NCI-H1048 (cell line): Measurements from ENCODE around the gene STPG2.

Experiments used
- DNase-seq: peaks from one replicate; lab custom pipeline; 2025; lab: John Stamatoyannopoulos, UW

STPG2 gene

GRCh38 chr4:98093662-98094061, 49.6 kb downstream of the STPG2 start:
- DNase-seq = no peak

DNA sequence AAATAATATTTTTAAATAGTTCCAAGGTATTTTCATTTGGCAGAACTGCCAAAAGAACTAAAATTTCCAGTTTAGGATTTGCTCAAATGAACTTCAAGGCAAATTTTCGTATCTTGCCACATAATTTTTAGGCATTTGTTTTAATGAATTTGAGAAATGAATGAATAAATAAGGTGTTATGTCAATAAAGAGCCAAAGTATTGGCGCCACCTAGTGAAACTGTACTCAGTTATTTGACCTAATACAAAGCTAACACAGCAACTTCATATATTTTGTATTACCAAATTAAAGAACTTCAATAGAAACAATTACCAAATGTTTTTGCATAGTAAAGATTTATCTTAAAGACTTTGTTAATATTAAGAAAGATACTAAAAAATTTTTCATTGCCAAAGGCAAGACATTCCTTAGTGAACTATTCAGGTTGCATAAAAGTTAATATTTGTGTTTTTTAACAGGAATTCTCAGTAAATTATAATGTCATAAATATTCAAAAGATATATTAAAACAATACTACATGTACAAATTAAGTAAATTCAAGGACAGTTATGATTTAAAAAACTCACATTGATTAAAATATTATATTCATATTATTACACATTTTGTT, 50.3 kb downstream of the STPG2 start:
- no peak for DNase-seq

DNA sequence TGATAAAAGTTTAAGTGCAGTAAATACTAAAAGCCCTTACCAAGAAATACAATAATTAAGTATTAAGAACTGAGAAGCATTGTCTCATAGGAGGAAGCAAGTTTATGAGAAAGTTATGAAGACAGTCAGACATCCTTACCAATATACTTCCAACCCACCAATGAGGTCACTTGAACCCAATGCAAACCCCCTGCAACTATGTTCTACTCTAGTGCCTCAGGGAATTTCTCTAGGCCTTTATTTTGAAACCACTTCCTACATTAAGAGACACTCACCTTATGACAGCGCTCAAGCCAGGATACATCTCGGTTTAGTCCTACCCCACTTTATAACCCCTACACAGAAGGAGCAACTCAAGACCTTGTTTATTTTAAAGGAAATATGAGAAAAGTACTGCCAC, 61.3 kb downstream of the STPG2 start:
- no peak for DNase-seq

DNA sequence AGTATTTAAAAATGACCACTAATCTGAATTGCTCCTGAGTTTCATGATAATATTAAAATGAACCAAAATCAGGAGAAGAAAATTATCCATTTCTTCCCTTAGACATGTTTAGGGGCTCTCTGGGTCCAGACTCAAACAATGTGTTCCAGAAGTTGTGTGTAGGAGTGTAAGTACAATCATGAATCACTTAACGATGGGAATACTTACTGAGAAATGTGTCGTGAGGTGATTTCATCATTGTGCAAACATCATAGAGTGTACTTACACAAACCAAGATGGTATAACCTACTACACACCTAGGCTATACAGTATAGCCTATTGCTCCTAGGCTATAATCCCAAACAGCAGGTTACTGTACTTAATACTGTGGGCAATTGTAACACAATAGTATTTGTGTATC, 74.8 kb downstream of the STPG2 start:
- DNase-seq = no peak

DNA sequence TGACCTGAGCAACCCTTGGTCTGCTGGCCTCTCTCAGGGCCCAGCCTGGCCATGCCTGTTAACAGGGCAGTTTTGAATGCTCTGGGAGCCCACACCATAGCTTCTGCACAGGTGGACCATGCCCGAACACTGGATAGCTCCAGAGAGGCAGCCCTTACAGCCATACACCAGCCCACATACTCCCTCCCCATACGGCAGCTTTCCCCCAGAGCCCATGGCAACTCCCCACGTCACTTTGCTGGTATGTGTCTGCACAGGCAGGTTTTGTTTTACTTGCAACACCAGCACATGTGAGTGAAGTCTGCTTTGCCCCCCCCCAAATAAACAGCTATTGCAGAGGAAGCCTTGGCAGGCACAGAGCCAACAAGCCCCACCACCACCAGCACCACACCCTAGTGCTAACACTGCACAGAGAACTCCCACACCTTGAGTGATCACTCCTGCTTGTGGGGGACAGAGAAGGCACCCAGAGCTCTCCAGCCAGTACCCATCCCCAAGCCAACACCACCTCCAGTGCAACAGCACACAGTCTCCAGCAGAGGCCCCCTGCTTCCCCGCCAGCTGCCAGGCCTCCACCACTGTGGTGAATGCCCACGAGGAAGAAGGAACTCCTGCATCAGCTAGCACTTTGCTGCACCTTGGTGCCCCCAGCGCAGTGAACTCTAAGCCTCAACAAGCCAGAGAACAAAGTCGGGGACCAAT, 87.3 kb downstream of the STPG2 start:
- DNase-seq = no peak

GRCh38 chr4:98046665-98047064, 96.6 kb downstream of the STPG2 start:
- DNase-seq = no peak

GRCh38 chr4:98030059-98030458, 113.2 kb downstream of the STPG2 start:
- no peak for DNase-seq

DNA sequence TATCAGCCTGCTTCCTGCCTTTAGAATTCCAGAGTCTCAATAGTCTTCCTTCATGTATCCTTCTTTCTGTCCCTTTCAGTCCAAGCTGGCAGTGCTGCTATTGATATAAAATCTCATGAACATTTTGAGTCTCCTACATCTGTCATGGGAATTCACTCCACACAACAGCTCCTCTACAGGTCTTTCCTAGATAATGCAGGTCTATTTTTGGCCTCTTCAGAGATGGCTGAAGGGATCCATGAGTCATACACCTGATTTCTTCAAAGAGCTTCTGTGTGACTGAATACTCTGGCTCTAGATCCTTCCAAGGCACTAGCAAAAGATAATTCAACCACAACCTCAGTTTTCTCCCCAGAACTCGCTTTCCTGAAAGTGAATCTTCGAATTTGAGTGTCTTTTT, 115.4 kb downstream of the STPG2 start:
- no peak for DNase-seq

DNA sequence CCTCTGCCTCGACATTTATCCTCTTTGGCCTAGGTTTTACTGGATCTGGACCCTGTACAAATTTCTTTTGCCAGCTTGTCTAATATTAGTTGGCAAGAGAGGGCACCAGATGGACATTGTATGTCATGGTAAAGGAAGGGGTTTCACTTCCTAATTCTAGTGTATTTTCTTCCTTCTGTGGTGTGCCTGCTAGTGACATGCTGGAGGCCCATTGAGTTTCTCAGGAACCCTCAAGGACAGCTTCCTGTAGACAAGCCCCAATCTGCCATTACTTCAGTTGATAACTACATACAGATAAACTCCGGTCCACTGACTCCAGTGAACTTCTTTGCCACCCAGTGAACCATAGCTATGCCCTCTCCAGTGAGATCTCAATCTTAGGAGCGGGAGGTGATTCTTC, 116.9 kb downstream of the STPG2 start:
- no peak for DNase-seq

DNA sequence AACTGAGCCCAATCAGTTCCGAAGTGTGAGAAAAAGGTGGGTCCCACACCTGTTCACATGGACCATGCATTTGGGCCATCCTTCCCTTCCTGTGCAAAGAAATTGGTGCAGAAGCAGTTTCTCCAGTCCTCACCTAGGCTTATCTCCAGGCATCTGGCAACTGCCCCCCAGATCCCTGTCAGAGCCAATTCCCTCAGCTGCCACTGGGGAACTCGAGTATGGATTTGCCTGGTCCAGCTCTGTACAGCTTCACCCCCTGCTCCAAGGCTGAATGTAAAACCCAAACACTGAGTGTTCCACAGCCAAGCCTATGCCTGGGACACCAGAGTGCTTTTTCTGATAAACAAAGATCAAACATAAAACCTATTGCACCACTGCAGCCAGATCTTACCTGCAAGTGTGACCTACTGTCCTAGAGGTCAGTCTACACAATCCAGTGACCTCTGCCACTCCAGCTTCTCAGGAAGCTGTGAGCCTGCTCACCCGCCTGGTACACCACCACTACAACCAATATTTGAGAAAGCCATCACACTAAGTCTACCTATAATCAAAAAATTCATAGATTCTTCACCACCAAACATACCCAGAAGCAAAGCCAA, 136.4 kb downstream of the STPG2 start:
- no peak for DNase-seq

DNA sequence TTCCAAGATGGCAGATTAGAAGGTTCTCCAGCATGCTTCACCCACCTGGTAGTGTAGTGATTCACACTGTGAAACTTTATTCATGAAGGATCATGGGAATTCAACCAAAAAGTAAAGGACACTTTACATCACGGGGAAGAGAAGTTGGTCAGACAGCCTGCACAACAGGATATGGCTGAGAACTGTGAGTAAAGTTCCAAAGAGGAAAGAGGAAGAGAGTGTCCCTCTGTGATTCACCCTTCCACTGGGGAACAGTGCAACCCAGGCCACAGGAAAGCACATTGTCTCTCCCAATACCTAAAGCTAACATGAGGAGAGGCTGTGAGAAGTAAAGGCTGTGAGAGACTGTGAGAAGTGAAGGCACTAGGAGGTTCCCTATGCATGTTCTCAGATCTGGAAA, 137.2 kb downstream of the STPG2 start:
- DNase-seq = no peak

GRCh38 chr4:98000940-98001339, 142.3 kb downstream of the STPG2 start:
- DNase-seq = no peak

- no peak for DNase-seq
These were observed 145.1 kb downstream of the STPG2 start for GRCh38 chr4:97998203-97998602.

DNA sequence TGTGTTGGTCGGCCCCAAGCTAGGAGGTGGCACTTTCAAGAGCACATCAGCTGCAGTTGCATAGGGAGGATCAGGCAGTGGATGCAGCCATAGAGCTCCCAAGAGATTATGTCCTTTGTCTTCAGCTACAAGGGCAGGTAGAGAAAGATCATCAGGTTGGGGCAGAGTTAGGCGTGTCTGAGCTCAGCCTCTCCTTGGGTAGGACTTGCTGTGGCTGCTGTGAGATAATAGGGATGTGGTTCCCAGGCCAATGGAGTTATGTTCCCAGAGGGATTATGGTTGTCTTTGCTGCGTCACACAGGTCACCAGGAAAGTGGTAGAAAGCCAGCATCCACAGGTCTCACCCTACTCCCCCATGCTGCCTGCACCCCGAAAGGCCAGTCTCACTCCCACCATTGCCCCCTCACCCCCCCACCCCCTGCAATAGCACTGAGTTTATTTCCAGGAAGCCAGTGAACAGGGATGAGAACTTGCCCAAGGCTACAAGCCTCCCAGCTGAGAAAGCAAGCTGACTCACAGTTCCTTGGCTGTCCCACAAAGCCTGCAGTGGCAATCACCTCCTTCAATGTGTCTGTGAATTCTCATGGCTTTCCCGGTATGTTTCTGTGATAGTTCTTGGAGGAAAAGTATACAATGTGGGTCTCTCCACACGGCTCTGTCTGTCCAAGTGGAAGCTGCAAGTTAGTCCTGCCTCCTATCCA, 148.4 kb downstream of the STPG2 start:
- no peak for DNase-seq

GRCh38 chr4:97990409-97990808, 152.9 kb downstream of the STPG2 start:
- DNase-seq = no peak

DNA sequence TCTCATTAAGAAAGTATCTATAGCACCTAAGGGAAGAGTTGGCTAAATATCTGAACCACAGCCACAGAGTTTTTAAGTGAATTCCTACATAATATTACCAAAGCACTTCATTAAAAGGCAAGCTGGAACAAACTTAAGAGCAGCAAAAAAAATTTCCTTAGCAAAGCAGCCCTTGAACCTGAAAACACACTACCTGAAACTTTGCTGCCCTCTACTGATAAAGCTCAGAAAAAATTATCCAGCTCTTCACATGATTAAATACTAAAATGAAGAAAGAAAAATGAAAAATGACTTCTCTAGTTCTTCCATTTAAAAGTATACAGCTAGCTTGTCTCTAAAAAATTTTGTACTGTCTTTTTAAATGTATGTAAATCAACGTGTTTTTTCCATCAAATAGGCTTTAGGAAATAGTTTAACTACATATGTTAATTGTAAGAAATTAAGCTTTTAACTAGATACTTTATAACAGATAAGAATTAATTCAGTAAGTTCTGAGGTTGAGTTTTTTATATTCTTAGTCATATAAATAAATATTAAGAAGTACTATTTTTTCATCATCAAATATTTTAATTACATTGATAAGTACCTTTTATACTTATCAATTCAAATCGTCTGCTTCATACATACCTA, 156.1 kb downstream of the STPG2 start:
- DNase-seq = peak; percentile 34

GRCh38 chr4:97984545-97985131, 158.6 kb downstream of the STPG2 start:
- no peak for DNase-seq

GRCh38 chr4:97978791-97979488, 164.3 kb downstream of the STPG2 start:
- DNase-seq = no peak

GRCh38 chr4:97953171-97953941, 189.9 kb downstream of the STPG2 start:
- DNase-seq = no peak

DNA sequence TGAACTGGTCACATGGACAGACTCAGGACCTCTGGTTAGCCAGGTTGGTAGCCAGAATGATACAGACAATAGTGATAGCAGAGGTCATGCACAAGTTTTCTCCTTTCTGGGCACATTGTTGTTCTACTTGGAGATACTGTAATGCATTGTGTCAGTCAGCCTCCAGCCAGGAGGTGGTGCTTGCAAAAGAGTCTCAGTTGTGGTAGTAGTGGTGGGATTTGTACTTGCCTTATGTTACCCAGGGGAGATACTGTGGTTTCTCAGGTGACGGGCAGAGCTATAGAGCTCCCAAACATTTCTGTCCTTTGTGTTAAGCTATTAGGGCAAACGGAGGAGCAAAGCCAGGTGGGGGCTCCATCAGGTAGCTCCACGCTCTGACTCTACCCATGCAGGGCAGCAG, 190.5 kb downstream of the STPG2 start:
- DNase-seq = no peak

GRCh38 chr4:97950836-97951235, 192.4 kb downstream of the STPG2 start:
- no peak for DNase-seq
